SU-DHL-6 (cell line): Measurements from ENCODE around the gene EYS.

Experiments used
- CTCF ChIP-seq: fragments of 200-600 bp; sonication (generic); IDR thresholded peaks from one replicate; pipeline ENCODE4 v1.5.1; 2017; ENCODE audit warnings: antibody characterized with exemption, mild to moderate bottlenecking, low read length, moderate library complexity; ENCODE audit not compliant: insufficient read depth, poor library complexity, severe bottlenecking
- EZH2phosphoT487 ChIP-seq: fragments of 200-600 bp; sonication (generic), shearing (Covaris generic); conservative IDR thresholded peaks from 2 replicates; pipeline ENCODE4 v1.6.1; 2018; ENCODE audit warnings: mild to moderate bottlenecking, antibody characterized with exemption, low read length, moderate library complexity, mixed read lengths

GRCh38 chr6:64664480-64664879, 1042.5 kb downstream of the EYS start:
- TF ChIP-seq CTCF (no peak), EZH2phosphoT487 (no peak)
